NCI-H82 (cell line): ENCODE data around the gene PSMA4.
"Not testable (repeated sequence)": the region's sequence is repeated elsewhere in the genome, so short reads cannot be mapped to it uniquely, and the experiment has no call there.

ENCODE experiments used
- DNase-seq: peaks from one replicate; lab custom pipeline; 2025; lab: John Stamatoyannopoulos, UW

The PSMA4 gene

DNA sequence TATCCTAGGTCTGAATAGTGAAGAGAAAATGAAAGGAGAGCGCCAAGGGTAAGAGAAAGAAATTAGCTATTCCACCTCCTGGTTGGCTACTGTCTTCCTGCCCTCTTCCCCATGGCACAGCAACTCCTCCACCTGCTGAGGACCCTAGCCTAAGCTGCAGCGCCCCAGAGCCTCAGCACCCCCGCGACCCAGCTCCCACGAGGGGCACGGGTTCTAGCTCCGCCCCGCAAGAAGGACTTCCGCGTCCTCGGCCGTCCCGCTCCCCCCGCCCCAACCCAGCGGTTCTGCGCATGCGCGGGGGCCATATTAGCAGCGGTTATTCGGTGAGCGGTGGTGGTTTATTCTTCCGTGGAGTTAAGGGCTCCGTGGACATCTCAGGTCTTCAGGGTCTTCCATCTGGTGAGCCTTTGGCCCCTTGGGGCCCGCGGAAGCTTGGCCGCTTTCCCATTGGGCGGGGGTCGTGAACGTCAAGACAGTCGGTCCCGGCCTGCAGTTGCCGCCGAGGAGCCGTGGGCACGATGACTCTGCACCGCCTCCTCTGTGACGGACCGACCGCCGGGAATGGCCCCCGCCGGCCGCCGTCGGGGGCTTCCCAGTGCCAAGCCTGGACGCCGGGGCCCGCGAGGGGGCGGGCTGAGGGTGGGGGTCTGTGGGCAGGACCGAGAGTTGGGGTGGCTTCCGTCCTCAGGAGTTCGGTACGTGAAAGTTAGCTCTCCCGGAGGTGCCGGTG, at the start of gene PSMA4:
Gene PSMA4, plus strand, starts transcription at position 304 of the 730 bp plus-strand sequence. CDS start 1,484 bp downstream, outside the sequence.
- peak; percentile 94 for DNase-seq

DNA sequence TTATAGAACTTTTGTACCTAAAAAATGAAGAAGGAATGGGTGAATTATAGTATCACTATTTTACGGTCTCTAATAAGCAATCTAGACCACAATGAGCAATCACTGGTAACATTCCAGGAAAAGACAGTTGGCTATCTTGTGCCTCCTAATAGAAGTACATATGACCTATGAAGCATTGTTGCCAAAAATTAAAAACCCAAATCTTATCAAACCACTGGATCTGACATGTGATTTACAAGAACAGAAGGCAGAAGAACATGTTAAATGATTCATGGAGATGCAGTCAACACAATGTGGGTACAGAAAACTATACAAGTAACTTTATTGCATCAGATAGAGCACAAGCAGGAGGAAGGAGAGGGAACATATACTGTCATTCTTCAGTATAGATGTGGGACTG, 47.4 kb upstream of the PSMA4 start:
- no peak for DNase-seq

- DNase-seq = no peak
These were observed 38.4 kb upstream of the PSMA4 start for GRCh38 chr15:78501857-78502256.

DNA sequence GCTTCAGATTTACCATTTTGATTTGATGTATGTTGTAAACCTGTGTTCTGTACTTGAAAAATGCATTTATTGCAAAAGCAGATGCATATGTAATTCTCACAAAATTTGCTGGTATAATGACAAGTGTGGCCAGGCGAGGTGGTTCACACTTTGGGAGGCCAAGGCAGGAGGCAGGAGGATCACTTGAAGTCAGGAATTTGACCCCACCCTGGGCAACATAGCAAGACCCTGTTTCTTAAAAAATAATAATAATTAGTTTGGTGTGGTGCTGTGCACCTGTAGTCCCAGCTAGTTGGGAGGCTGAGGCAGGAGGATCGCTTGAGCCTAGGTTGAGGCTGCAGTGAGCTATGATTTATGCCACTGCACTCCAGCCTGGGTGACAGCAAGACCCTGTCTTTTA, 37.6 kb upstream of the PSMA4 start:
- no peak for DNase-seq

GRCh38 chr15:78506971-78507830, 33.0 kb upstream of the PSMA4 start, which contains the start of gene HYKK:
Gene HYKK, plus strand, starts transcription at chr15:78507577. Its CDS starts 5,512 bp downstream, at chr15:78513089.
- DNase-seq = peak; percentile 99

DNA sequence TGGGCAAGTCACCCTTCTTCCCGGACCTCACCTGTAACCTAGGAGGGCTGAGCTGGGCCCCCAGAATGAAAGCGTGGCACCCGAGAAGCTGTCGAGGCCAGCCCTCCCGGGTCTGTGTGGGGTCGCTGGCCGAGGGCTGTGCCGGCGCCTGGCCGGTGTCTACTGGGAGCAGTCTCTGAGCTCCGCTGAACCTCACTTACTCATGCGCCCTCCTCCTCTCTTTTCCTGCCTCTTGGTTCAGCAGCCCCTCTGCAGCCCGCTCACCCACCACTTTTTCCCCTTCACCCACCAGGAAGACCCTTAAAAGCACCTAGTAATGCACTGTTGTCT, 32.4 kb upstream of the PSMA4 start:
- peak; percentile 53 for DNase-seq

- no peak for DNase-seq
These were observed 32.0 kb upstream of the PSMA4 start for GRCh38 chr15:78508272-78508671.

- peak; percentile 28 for DNase-seq
These were observed 30.4 kb upstream of the PSMA4 start for GRCh38 chr15:78509726-78510312.

DNA sequence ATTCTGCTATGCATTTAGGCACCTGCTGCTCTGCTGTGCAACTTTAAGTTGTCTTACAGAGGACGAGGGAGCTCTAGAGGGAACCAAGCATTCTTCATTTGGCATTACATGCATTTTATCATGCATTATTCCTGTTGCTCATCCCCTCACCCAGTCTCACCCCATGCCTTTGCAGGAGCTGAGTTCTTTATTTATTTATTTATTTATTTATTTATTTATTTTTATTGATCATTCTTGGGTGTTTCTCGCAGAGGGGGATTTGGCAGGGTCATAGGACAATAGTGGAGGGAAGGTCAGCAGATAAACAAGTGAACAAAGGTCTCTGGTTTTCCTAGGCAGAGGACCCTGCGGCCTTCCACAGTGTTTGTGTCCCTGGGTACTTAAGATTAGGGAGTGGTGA, 20.2 kb upstream of the PSMA4 start:
- DNase-seq = not testable (repeated sequence)

DNA sequence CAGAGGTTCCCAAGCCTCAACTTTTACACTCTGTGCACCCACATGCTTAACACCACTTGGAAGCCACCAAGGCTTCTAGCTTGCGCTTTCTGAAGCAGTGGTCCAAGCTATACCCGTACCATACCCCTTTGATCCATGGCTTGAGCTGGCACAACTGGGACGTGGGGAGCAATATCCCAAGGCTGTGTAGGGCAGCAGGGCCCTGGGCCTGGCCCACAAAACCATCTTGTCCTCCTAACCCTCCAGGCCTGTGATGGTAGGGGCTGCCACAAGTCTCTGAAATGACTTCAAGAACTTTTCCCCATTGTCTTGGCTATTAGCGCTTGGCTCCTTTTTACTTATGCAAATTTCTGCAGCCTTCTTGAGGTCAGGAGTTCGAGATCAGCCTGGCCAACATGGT, 16.0 kb upstream of the PSMA4 start:
- no peak for DNase-seq

DNA sequence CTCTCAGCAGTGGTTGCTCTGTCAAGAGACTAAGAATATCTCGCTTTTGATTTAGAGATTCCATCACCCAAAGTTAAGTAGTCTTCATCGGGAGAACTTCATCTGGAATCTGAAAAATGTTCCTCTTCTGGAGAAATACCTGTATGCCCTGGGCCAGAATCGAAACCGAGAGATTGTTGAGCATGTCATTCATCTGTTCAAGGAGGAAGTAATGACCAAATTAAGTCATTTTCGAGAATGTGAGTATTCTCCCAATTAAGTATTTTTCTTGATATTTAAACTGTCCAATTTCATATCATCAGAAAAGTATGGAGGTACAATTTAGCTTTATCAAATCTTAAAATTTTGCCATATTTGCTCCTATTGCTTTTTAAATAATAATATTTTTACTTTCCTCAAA, 12.9 kb upstream of the PSMA4 start:
- no peak for DNase-seq

DNA sequence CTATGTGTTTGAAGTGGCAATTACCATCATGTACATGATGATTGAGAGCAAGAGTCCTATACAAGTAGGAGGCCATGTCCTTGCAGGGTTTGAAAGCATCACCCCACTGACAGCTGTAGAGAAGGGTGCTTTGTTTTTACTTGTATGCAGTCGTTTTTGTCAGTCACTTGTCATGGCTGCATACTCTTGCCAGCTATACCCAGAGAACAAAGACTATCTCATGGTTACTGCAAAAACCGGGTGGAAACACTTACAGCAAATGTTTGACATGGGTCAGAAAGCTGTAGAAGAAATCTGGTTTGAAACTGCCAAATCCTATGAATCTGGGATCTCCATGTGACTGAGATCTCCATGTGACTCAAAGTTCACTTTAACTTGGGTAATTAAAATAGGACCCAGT, 6.9 kb upstream of the PSMA4 start:
- DNase-seq = no peak

DNA sequence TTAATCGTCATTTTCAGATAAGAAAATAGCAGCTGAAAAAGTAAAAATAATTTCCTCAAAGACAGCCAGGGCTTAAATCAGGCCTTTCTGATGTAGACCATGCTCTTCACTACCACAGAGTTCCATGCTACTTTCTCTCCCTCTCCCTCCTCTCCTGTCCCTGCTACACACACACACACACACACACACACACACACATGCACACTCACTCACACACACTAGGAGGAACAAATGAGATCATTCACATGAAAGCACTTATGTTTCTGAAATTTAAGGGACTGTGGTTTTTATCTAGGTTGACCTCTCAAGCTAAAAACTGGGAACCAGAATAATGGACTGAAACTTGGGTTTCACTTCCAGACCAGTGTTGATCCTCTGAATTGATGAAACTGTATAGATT, 4.1 kb upstream of the PSMA4 start:
- no peak for DNase-seq

DNA sequence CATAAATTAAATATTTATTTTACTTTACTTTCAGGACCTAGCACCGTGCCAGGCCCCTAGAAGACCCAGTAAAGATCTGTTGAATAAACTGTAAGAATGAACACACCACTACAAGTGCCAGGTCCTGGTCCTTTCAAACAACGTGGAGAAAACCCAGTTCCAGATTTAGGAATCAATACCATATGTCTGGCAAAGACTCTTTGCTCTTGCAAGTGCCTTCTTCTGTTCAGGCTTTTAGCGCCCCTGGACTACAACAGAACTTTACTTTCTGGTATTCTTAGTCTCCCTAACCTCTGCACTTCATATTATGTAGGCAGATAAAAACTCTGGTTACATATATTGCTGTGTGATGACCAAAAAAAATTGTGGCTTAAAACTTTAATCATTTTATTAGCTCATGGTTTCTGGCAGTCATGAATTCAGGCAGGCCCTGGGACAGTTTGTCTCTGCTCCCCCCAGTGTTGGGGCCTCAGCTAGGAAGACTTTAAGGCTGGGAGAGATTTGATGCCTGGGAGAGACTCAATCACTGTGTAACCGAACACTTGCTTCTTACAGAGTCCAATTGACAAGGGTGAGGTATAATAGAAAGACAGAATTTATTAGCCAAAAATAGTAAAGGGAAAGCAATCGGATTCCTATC, 2.9 kb upstream of the PSMA4 start:
- no peak for DNase-seq

GRCh38 chr15:78538358-78538757, 1.9 kb upstream of the PSMA4 start:
- DNase-seq = no peak

GRCh38 chr15:78539464-78540140, 642 bp upstream of the PSMA4 start:
- DNase-seq = not testable (repeated sequence)

DNA sequence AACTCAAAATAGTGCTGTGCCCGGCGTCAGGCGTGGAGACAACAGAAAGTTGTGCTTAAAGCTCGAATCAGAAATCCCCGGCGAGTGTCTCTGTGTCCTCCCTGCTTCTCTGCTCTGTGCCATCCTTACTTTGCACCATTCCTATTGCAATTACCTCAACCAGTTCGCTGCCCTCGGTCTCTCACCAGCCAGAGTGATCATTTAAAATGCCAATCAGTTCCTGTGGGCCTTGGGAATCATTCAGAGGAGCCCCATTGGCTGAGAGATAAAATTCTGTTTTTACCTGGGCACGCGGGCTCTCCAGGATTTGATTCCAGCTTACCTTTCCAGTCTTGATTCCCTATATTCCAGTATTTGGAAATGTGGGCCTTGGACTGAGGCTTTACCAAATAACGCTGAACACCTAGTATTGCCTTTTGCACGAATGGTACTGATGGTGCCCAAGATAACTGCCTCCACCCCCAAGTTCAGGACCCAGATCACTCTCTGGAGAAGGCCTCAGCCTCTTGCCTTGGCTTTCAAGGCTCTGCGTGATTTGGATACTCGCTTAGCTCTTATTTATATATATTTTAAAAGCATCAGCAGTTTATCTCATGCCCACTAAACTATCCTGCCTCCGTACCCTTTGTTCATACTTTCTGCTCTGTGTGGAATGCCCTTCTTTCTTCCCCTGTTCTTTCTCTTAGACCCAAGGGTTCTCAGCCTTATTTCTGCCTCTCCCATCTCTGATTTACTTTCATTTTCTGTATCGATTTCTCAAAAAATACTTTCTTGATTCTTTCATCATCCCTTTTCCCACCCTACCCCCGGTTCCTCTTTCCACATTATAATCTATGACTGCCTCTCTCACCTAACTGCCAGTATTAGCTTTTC, 863 bp downstream of the PSMA4 start:
- no peak for DNase-seq

- DNase-seq = no peak
These were observed 1.4 kb downstream of the PSMA4 start for GRCh38 chr15:78541744-78542034.

- DNase-seq = no peak
These were observed 2.4 kb downstream of the PSMA4 start for GRCh38 chr15:78542647-78543046.

- DNase-seq = no peak
These were observed 9.9 kb downstream of the PSMA4 start for GRCh38 chr15:78550194-78550593.

DNA sequence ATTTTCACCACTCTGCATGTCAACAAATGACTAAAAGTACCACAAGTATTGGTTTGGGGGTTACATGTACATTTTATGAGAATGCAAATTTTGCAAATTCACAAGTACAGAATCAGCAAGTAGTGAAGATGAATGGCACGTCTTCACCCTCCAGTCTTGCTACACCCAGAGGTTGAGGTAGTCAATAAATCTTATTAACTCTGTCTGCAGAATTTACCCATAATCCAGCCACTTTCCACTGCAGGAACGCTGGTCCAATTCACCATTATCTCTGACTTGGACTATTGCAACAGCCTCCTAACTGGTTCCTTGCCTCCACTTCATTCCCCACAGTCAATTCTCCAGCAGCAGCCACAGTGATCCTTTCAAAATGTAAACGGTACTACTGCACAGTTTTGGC, 10.6 kb downstream of the PSMA4 start:
- DNase-seq = no peak
